ENCODE data around the gene CNOT10.

CNOT10 gene

DNA sequence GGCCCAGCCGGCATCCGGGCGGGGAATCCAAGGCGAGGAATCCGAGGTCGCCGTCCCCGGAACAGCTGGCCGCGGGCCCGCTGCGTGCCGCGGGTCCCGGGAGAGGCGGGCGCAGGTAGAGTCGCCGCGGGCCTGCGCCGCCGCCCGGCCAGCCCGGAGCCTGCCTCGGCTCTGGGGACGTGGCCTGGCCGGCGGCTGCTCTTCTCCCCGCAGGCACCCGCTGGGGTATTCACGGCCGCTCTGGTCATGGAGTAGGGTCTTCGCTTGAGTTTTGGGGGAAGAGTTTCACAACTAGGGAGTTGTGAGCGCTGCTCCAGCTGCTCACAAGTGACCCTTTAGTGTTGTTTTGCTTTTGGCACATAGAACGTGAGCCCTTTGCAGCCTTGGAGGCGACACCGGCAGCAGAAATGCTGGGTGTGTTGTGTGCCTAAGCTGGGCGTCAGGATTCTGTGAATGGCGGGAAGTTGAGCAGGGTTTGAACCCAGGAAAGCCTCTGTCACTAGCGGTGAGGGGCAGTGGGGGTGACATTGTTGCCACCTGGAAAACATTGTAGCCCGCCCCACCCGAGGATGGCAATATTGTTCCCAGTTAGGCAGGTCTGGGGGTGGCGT lies 136.8 kb downstream of the CNOT10 start:
- DNase-seq (ENCODE audit: low read depth): no peak
- TF ChIP-seq, protein P1, sequence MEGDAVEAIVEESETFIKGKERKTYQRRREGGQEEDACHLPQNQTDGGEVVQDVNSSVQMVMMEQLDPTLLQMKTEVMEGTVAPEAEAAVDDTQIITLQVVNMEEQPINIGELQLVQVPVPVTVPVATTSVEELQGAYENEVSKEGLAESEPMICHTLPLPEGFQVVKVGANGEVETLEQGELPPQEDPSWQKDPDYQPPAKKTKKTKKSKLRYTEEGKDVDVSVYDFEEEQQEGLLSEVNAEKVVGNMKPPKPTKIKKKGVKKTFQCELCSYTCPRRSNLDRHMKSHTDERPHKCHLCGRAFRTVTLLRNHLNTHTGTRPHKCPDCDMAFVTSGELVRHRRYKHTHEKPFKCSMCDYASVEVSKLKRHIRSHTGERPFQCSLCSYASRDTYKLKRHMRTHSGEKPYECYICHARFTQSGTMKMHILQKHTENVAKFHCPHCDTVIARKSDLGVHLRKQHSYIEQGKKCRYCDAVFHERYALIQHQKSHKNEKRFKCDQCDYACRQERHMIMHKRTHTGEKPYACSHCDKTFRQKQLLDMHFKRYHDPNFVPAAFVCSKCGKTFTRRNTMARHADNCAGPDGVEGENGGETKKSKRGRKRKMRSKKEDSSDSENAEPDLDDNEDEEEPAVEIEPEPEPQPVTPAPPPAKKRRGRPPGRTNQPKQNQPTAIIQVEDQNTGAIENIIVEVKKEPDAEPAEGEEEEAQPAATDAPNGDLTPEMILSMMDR (IDR thresholded peaks at IDR 0.05; ENCODE audit: low read depth, low read length, missing control alignments): no peak
- no peak overlapping the region for H3K4me3 ChIP-seq (ENCODE audit: low read depth, low read length)

DNA sequence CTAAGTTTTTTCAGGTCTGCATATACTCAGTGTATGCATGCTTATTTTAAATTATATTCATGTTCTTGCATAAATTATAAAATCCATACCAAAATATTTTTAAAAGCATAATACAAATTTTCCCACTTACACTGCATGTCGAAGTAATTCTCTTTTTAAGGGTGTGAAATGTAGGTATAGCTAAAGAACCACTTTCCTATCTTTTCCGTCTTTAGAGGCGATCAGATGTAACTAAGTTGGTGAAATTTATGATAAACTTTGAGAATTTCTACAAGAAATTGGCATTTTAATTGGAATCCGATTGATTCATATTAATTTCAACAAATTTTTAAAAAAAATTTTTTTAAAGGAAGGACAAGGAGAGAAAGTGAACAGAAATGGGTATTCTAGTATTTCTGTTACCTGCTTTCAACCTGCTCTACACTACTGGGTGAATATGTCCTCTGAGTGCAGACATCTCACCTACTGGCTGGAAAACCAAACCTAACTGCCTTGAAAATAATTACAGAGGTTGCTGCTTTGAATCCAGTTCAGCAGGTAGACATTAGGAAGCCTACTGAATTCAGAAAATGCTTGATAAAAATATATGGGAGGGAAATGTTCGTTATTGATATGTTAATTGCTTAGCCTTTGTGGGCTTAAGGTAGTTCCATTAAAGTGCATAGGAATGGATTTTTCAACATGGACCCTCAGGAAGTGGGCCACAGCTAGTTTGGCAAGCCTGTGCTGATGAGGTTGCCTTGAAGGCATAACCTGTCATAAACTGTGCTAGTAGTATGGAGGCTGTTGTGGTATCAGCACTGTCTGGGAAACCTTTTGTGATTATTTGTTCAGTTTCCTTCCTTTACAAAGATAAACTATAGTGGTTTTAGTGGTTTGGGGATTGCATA lies 137.9 kb downstream of the CNOT10 start:
- TF ChIP-seq, protein P1 (IDR thresholded peaks at IDR 0.05; ENCODE audit: low read depth, low read length, missing control alignments): no peak
- DNase-seq (ENCODE audit: low read depth): no peak
- no peak overlapping the region for H3K4me3 ChIP-seq (ENCODE audit: low read depth, low read length)
